ENCODE results near the gene KAT2A.

DNA sequence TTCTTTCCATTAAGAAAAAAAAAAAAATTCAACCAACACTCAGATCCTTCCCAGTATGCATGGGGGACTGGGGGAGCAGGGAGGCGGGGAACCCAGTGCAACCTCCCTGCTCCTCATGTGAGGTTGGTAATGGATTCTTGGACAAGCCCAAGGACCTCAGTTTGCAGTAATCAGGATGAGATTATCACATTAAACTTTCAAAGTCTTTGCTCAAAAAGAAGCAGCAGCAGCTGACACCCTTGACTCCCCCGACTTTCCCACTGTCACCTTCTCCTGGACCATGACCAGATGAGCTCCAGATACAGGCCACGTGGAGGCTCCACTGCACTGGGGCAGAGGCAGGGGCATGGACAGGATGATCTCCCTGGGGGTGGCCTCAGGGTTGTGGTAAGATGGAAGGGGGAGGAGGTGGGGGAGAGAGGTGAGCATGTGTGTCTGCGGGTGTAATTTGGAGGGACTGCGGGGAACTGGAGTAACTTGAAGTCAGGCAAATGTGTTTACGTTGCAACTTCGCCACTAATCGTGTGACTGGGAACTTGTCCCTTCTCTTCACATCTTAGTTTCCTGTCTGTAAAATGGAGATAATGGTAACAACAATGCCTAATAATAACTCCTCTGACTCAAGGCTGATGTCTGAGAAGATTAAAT lies 42.6 kb downstream of the KAT2A start:
- TF ChIP-seq EZH2phosphoT487 (IDR thresholded peaks at IDR 0.05; ENCODE audit: low read depth) = no peak
- TF ChIP-seq, protein P1, sequence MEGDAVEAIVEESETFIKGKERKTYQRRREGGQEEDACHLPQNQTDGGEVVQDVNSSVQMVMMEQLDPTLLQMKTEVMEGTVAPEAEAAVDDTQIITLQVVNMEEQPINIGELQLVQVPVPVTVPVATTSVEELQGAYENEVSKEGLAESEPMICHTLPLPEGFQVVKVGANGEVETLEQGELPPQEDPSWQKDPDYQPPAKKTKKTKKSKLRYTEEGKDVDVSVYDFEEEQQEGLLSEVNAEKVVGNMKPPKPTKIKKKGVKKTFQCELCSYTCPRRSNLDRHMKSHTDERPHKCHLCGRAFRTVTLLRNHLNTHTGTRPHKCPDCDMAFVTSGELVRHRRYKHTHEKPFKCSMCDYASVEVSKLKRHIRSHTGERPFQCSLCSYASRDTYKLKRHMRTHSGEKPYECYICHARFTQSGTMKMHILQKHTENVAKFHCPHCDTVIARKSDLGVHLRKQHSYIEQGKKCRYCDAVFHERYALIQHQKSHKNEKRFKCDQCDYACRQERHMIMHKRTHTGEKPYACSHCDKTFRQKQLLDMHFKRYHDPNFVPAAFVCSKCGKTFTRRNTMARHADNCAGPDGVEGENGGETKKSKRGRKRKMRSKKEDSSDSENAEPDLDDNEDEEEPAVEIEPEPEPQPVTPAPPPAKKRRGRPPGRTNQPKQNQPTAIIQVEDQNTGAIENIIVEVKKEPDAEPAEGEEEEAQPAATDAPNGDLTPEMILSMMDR (IDR thresholded peaks at IDR 0.05; ENCODE audit: low read depth, low read length) = no peak
